HG03520 (cell line): ENCODE measurements around the gene PPP2R5D.

Experiments used
- ATAC-seq: cut with Tn5 transposase; IDR thresholded peaks from one replicate; pipeline ENCODE4 v1.9.1; 2021; ENCODE audit warnings: mild to moderate bottlenecking, moderate library complexity; ENCODE audit not compliant: unreplicated experiment

PPP2R5D gene

DNA sequence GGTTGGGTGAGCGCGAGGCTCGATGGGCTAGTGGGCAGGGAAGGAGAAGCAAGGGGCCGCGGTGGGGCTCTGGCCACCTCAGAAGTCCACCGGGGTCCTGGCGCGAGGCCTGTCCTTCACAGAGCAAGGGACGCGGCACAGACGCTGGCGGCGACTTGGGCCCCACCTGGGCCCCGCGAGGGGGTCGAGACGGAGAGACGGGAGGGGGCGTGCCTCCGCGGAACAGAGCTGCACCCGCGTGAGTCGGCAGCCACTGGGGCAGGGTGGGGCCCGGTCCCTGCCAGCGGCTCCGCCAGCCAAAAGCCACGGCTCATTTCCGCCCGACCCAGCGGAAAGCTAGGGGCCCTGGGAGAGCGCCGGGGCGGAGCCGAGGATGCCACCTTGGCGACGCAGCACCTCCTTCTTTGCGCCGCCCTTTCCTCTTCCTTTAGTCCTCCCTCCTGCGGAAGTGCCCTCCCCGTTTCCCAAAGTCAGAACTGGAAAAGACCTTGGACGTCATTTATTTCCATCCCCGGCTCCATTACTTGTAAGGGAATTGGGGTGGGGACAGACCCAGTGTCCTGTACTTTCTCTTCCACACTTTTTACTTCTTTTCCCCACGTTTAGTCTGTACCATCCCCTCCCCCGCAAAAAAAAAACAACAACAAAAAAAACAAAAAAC is 69.3 kb downstream of the PPP2R5D start, which contains the start of gene CUL7:
TSS of gene CUL7 (minus strand) at position 307 of the 661 bp plus-strand sequence. CDS start 1,063 bp downstream, outside the sequence.
- peak; percentile 81 for ATAC-seq

GRCh38 chr6:43054206-43054943 is 70.0 kb downstream of the PPP2R5D start:
- no peak for ATAC-seq

DNA sequence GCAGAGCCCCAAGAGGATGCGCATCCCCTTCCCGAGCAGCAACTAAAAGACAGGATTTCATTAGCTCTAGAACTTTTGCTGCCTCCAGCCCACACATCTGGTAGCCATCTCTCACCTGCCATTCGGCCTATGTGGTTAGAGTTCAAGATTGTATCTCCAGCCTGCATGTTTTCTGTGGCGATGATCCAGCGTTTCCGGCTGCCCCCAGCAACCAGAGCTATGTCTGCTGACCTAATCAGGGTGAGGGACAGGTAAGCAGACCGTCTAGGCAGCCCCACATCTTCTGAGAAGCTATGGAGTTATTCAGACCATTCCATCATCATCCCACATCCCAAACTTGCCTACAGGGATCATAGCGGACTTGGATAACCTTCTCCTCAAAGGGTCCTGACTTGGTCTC is 71.6 kb downstream of the PPP2R5D start:
- ATAC-seq, result no peak

GRCh38 chr6:43058531-43058930 is 74.2 kb downstream of the PPP2R5D start:
- no peak for ATAC-seq

GRCh38 chr6:43059168-43060033 is 75.0 kb downstream of the PPP2R5D start, which contains the start of the genes KLC4 and MRPL2:
Gene KLC4, plus strand, starts transcription at chr6:43059631. Its CDS starts 1,705 bp downstream, at chr6:43061336.
Gene MRPL2, minus strand, starts transcription at chr6:43059434. Its CDS starts 53 bp downstream, at chr6:43059381.
- ATAC-seq, result peak; percentile 83

DNA sequence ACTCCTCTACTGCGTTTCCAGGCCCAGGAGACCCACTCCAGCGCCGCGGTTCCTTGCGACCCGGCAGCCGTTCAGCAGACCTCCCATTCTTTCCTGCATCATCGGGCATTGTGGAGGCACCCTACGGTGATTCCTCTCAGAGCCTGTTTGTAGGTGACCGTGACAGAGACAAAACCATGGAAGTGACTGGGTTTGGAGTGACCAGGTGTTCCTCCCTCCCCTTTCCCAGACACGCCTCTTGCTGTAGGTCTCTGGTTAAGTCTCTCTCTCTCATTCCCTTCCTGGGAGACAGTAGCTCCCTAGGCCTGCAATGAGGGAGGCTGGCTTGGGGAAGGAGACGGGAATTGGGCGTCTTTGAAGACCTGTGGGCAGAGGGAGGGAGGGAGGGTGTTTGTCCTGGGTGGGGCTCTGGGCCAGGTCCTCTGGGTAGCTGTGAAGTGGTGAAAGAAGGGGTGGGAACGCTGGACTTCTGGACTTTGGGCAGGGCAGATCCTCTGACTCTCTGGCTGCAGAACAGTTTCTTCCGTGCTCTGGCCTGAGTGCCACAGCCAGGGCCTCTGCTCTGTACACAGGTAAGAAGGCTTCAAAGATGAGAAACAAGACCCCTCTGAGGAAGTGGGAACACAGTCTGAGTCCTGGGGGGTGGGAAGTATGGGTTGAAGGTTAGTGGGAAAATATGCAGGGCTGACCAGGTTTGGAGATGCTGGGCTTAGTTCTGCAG is 75.8 kb downstream of the PPP2R5D start:
- ATAC-seq, result peak; percentile 23

DNA sequence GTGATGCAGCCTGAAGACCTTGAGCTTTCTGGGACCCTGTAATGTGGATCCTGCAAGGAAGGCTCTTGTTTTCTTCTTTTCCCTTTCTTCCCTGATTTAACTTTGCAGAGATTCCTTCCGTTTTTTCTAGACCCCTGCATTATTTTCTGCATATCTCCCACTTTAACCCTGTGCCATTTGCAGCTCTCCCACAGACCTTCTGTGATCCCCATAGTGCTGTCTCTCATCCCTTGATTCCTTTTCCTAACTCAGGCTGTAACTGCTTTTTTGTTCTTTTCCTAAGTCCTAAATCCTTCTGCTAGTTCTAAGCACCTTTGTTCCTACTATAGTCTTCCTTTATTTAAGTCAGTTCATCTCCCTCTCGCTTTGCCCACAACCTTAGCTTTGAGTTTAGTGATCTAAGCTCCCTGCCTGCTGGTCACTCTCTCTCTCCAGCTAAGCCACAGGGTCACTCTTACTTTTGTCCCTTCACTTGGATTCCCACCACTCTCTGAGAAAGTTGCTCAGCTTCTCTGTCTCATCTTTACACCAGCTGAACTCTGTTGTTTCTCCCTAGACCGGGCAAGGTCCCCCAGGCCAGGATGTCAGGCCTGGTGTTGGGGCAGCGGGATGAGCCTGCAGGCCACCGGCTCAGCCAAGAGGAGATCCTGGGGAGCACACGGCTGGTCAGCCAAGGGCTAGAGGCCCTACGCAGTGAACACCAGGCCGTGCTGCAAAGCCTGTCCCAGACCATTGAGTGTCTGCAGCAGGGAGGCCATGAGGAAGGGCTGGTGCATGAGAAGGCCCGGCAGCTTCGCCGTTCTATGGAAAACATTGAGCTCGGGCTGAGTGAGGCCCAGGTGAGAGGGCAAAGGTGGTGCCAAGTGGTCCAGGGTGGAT is 76.6 kb downstream of the PPP2R5D start:
- ATAC-seq, result no peak

DNA sequence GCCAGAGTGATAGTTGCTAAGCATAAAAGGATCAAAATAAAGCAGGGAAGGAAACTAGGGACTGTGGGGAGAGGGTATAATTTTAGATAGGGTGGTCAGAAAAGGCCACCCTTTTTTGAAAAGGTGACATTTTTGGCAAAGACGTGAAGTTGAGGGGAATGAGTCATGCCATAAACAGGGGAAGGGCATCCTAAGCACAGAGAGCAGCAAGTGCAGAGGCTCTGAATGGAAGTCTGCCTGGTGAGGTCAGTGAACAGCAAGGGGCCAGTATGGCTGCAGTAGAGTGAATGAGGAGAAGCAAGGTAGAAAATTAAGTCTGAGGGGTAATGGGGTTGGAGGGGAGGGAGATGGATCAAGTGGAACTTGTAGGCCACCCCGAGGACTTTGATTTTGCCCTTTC is 77.5 kb downstream of the PPP2R5D start:
- no peak for ATAC-seq
